ENCODE measurements around the gene GPR25. TPM values are rescaled to one million over a fixed set of nuclear protein-coding genes. Genes with fewer than 3 reads are reported as not detected.

Gene GPR25
- not detected for polyA plus RNA-seq (2013, experiment 1 of 2)
- polyA plus RNA-seq (2013, experiment 2 of 2), result not detected

- H3K79me1 ChIP-seq (ENCODE audit: low read depth, low read length), result no peaks in the 10 kb centered on the region
- no peak within 1 kb of the TSS for H3K4ac ChIP-seq (ENCODE audit: low read length)
- no peak within 1 kb of the TSS for H4K8ac ChIP-seq (ENCODE audit: low read depth, low read length)
- peaks cover 5 to 8% of the 10 kb centered on the region in 2 donors for H3K4me1 ChIP-seq (ENCODE audit: control insufficient read depth in 2 of 2, insufficient read depth in 1 of 2, low read depth in 1 of 2, low read length in 2 of 2)
- H3K9me3 ChIP-seq (replicated peaks in 1 of 2; ENCODE audit: control insufficient read depth in 2 of 2, insufficient read depth in 1 of 2, low read depth in 1 of 2, low read length in 2 of 2), result no peaks in the 10 kb centered on the region
- WGBS, 2 donors (ENCODE audit: extremely low coverage in 2 of 2, insufficient read length in 2 of 2, insufficient replicate concordance in 1 of 2), result no CpG with 5 or more reads among the region's 23 CpGs
- no peak within 1 kb of the TSS for H3K14ac ChIP-seq (ENCODE audit: low read length)
- DNase-seq (ENCODE audit: low spot score), result no peak
- H3K27me3 ChIP-seq (ENCODE audit: control insufficient read depth in 3 of 3, insufficient read depth in 3 of 3, low read depth in 1 of 3, low read length in 3 of 3), result no peaks in the 10 kb centered on the region
- no peak within 1 kb of the TSS for H2BK5ac ChIP-seq (ENCODE audit: low read length)
- H3K27ac ChIP-seq (replicated peaks; ENCODE audit: low read length), result no peak within 1 kb of the TSS
- peak within 1 kb of the TSS; percentile 39 for H3K23ac ChIP-seq (ENCODE audit: low read depth, low read length, poor library complexity)
- no peak within 1 kb of the TSS for H3K4me2 ChIP-seq (ENCODE audit: insufficient read depth, low read length, poor library complexity, severe bottlenecking)
- H2AFZ ChIP-seq (ENCODE audit: low read length), result no peak within 1 kb of the TSS
- no peak within 1 kb of the TSS for H2BK15ac ChIP-seq (ENCODE audit: low read length)
- peak within 1 kb of the TSS; percentile 53 for H3K18ac ChIP-seq (ENCODE audit: low read length)
- no peak within 1 kb of the TSS for H3K9ac ChIP-seq (ENCODE audit: low read depth, low read length, poor library complexity)
- no peak within 1 kb of the TSS for H4K91ac ChIP-seq (ENCODE audit: low read depth, low read length, poor library complexity)
- H2BK120ac ChIP-seq (ENCODE audit: low read depth, low read length), result no peak within 1 kb of the TSS
- no peaks in the 10 kb centered on the region for H3K36me3 ChIP-seq (replicated peaks in 1 of 2; ENCODE audit: control insufficient read depth in 2 of 2, insufficient read depth in 2 of 2, low read length in 2 of 2)
- H2BK12ac ChIP-seq (ENCODE audit: low read length), result peak within 1 kb of the TSS; percentile 48
- peak within 1 kb of the TSS; percentile 63 for H2AK5ac ChIP-seq (ENCODE audit: low read depth, low read length)
- H3K4me3 ChIP-seq (ENCODE audit: low read length in 2 of 2), result no peak within 1 kb of the TSS
Observed at GRCh38 chr1:200872446-200873115, at the start of gene GPR25. Gene GPR25 (plus strand): TSS chr1:200872981. CDS start chr1:200873038, 57 bp downstream.

- Histone ChIP-seq H3K27me3 (ENCODE audit: control insufficient read depth in 3 of 3, insufficient read depth in 3 of 3, low read depth in 1 of 3, low read length in 3 of 3) (no peaks in the 10 kb centered on the region), H3K27ac (replicated peaks; ENCODE audit: low read length) (no peak overlapping the region), H3K14ac (ENCODE audit: low read length) (no peak overlapping the region), H2BK12ac (ENCODE audit: low read length) (no peak overlapping the region), H3K79me1 (ENCODE audit: low read depth, low read length) (peaks cover 1% of the 10 kb centered on the region), H3K9ac (ENCODE audit: low read depth, low read length, poor library complexity) (no peak overlapping the region), H3K18ac (ENCODE audit: low read length) (no peak overlapping the region), H3K9me3 (replicated peaks in 1 of 2; ENCODE audit: control insufficient read depth in 2 of 2, insufficient read depth in 1 of 2, low read depth in 1 of 2, low read length in 2 of 2) (peaks cover under 1 to 6% of the 10 kb centered on the region in 2 donors), H2BK5ac (ENCODE audit: low read length) (no peak overlapping the region), H3K4ac (ENCODE audit: low read length) (no peak overlapping the region), H2BK120ac (ENCODE audit: low read depth, low read length) (no peak overlapping the region), H4K91ac (ENCODE audit: low read depth, low read length, poor library complexity) (no peak overlapping the region), H2BK15ac (ENCODE audit: low read length) (no peak overlapping the region), H3K36me3 (replicated peaks in 1 of 2; ENCODE audit: control insufficient read depth in 2 of 2, insufficient read depth in 2 of 2, low read length in 2 of 2) (peaks cover 5 to 56% of the 10 kb centered on the region in 2 donors), H2AK5ac (ENCODE audit: low read depth, low read length) (no peak overlapping the region), H3K4me3 (ENCODE audit: low read length in 2 of 2) (no peak overlapping the region), H3K23ac (ENCODE audit: low read depth, low read length, poor library complexity) (no peak overlapping the region), H3K4me2 (ENCODE audit: insufficient read depth, low read length, poor library complexity, severe bottlenecking) (no peak overlapping the region), H4K8ac (ENCODE audit: low read depth, low read length) (no peak overlapping the region), H3K4me1 (ENCODE audit: control insufficient read depth in 2 of 2, insufficient read depth in 1 of 2, low read depth in 1 of 2, low read length in 2 of 2) (no peaks in the 10 kb centered on the region), H2AFZ (ENCODE audit: low read length) (no peak overlapping the region)
- WGBS, 2 donors (ENCODE audit: extremely low coverage in 2 of 2, insufficient read length in 2 of 2, insufficient replicate concordance in 1 of 2), result no CpG with 5 or more reads among the region's 2 CpGs
- no peak for DNase-seq (ENCODE audit: low spot score)
Observed at GRCh38 chr1:200831091-200831490, 41.7 kb upstream of the GPR25 start.

GRCh38 chr1:200834383-200834782, 38.4 kb upstream of the GPR25 start:
- H3K18ac ChIP-seq (ENCODE audit: low read length), result no peak overlapping the region
- no peak for DNase-seq (ENCODE audit: low spot score)
- no peak overlapping the region for H3K9ac ChIP-seq (ENCODE audit: low read depth, low read length, poor library complexity)
- no peak overlapping the region for H3K4me3 ChIP-seq (ENCODE audit: low read length in 2 of 2)
- H2AK5ac ChIP-seq (ENCODE audit: low read depth, low read length), result no peak overlapping the region
- H2BK12ac ChIP-seq (ENCODE audit: low read length), result no peak overlapping the region
- H3K4me1 ChIP-seq (ENCODE audit: control insufficient read depth in 2 of 2, insufficient read depth in 1 of 2, low read depth in 1 of 2, low read length in 2 of 2), result no peaks in the 10 kb centered on the region
- H2BK120ac ChIP-seq (ENCODE audit: low read depth, low read length), result no peak overlapping the region
- no peak overlapping the region for H2BK15ac ChIP-seq (ENCODE audit: low read length)
- no peak overlapping the region for H4K8ac ChIP-seq (ENCODE audit: low read depth, low read length)
- H3K9me3 ChIP-seq (replicated peaks in 1 of 2; ENCODE audit: control insufficient read depth in 2 of 2, insufficient read depth in 1 of 2, low read depth in 1 of 2, low read length in 2 of 2), result peaks cover 3 to 21% of the 10 kb centered on the region in 2 donors
- WGBS, 2 donors (ENCODE audit: extremely low coverage in 2 of 2, insufficient read length in 2 of 2, insufficient replicate concordance in 1 of 2), result no CpG with 5 or more reads among the region's 5 CpGs
- H4K91ac ChIP-seq (ENCODE audit: low read depth, low read length, poor library complexity), result no peak overlapping the region
- no peak overlapping the region for H3K4me2 ChIP-seq (ENCODE audit: insufficient read depth, low read length, poor library complexity, severe bottlenecking)
- peaks cover 2% of the 10 kb centered on the region for H3K79me1 ChIP-seq (ENCODE audit: low read depth, low read length)
- no peak overlapping the region for H2BK5ac ChIP-seq (ENCODE audit: low read length)
- no peaks in the 10 kb centered on the region for H3K27me3 ChIP-seq (ENCODE audit: control insufficient read depth in 3 of 3, insufficient read depth in 3 of 3, low read depth in 1 of 3, low read length in 3 of 3)
- H3K4ac ChIP-seq (ENCODE audit: low read length), result no peak overlapping the region
- H2AFZ ChIP-seq (ENCODE audit: low read length), result no peak overlapping the region
- H3K36me3 ChIP-seq (replicated peaks in 1 of 2; ENCODE audit: control insufficient read depth in 2 of 2, insufficient read depth in 2 of 2, low read length in 2 of 2), result peaks cover 6 to 47% of the 10 kb centered on the region in 2 donors
- H3K23ac ChIP-seq (ENCODE audit: low read depth, low read length, poor library complexity), result no peak overlapping the region
- no peak overlapping the region for H3K14ac ChIP-seq (ENCODE audit: low read length)
- no peak overlapping the region for H3K27ac ChIP-seq (replicated peaks; ENCODE audit: low read length)

GRCh38 chr1:200836213-200836612, 36.6 kb upstream of the GPR25 start:
- Histone ChIP-seq H3K4me2 (ENCODE audit: insufficient read depth, low read length, poor library complexity, severe bottlenecking) (no peak overlapping the region), H4K91ac (ENCODE audit: low read depth, low read length, poor library complexity) (no peak overlapping the region), H3K4me1 (ENCODE audit: control insufficient read depth in 2 of 2, insufficient read depth in 1 of 2, low read depth in 1 of 2, low read length in 2 of 2) (no peaks in the 10 kb centered on the region), H3K27ac (replicated peaks; ENCODE audit: low read length) (no peak overlapping the region), H3K27me3 (ENCODE audit: control insufficient read depth in 3 of 3, insufficient read depth in 3 of 3, low read depth in 1 of 3, low read length in 3 of 3) (no peaks in the 10 kb centered on the region), H3K79me1 (ENCODE audit: low read depth, low read length) (peaks cover 2% of the 10 kb centered on the region), H3K9ac (ENCODE audit: low read depth, low read length, poor library complexity) (no peak overlapping the region), H2BK12ac (ENCODE audit: low read length) (no peak overlapping the region), H3K9me3 (replicated peaks in 1 of 2; ENCODE audit: control insufficient read depth in 2 of 2, insufficient read depth in 1 of 2, low read depth in 1 of 2, low read length in 2 of 2) (peaks cover 3 to 21% of the 10 kb centered on the region in 2 donors), H2AFZ (ENCODE audit: low read length) (no peak overlapping the region), H3K4me3 (ENCODE audit: low read length in 2 of 2) (no peak overlapping the region), H2BK120ac (ENCODE audit: low read depth, low read length) (no peak overlapping the region), H3K23ac (ENCODE audit: low read depth, low read length, poor library complexity) (no peak overlapping the region), H3K4ac (ENCODE audit: low read length) (no peak overlapping the region), H3K18ac (ENCODE audit: low read length) (no peak overlapping the region), H3K36me3 (replicated peaks in 1 of 2; ENCODE audit: control insufficient read depth in 2 of 2, insufficient read depth in 2 of 2, low read length in 2 of 2) (peaks cover 6 to 53% of the 10 kb centered on the region in 2 donors), H4K8ac (ENCODE audit: low read depth, low read length) (no peak overlapping the region), H2BK15ac (ENCODE audit: low read length) (no peak overlapping the region), H2BK5ac (ENCODE audit: low read length) (no peak overlapping the region), H3K14ac (ENCODE audit: low read length) (no peak overlapping the region), H2AK5ac (ENCODE audit: low read depth, low read length) (no peak overlapping the region)
- WGBS, 2 donors (ENCODE audit: extremely low coverage in 2 of 2, insufficient read length in 2 of 2, insufficient replicate concordance in 1 of 2), result no CpG with 5 or more reads among the region's 3 CpGs
- DNase-seq (ENCODE audit: low spot score), result no peak
